Fibroblast of mammary gland (primary cell): Measurements from ENCODE around the gene NPAS4.

ENCODE experiments used
- DNase-seq: peaks from one replicate; pipeline ENCODE4 v3.0.0-alpha.2; 2010; ENCODE audit warnings: low read depth
- H3K4me3 ChIP-seq: 2 replicates; pipeline ENCODE4 v1.5.1; 2011; ENCODE audit warnings: low read depth, mild to moderate bottlenecking, low read length, moderate library complexity; ENCODE audit not compliant: control insufficient read depth
- TF ChIP-seq, protein P1 (sequence below): conservative IDR thresholded peaks from 2 replicates; pipeline ENCODE4 v1.5.1; 2011; ENCODE audit warnings: low read depth, low read length, inconsistent platforms; ENCODE audit not compliant: control insufficient read depth, insufficient read depth

NPAS4 gene

GRCh38 chr11:66417000-66417399 is 3.8 kb upstream of the NPAS4 start:
- DNase-seq = no peak
- TF ChIP-seq, protein P1, sequence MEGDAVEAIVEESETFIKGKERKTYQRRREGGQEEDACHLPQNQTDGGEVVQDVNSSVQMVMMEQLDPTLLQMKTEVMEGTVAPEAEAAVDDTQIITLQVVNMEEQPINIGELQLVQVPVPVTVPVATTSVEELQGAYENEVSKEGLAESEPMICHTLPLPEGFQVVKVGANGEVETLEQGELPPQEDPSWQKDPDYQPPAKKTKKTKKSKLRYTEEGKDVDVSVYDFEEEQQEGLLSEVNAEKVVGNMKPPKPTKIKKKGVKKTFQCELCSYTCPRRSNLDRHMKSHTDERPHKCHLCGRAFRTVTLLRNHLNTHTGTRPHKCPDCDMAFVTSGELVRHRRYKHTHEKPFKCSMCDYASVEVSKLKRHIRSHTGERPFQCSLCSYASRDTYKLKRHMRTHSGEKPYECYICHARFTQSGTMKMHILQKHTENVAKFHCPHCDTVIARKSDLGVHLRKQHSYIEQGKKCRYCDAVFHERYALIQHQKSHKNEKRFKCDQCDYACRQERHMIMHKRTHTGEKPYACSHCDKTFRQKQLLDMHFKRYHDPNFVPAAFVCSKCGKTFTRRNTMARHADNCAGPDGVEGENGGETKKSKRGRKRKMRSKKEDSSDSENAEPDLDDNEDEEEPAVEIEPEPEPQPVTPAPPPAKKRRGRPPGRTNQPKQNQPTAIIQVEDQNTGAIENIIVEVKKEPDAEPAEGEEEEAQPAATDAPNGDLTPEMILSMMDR = no peak
- H3K4me3 ChIP-seq = no peak overlapping the region

DNA sequence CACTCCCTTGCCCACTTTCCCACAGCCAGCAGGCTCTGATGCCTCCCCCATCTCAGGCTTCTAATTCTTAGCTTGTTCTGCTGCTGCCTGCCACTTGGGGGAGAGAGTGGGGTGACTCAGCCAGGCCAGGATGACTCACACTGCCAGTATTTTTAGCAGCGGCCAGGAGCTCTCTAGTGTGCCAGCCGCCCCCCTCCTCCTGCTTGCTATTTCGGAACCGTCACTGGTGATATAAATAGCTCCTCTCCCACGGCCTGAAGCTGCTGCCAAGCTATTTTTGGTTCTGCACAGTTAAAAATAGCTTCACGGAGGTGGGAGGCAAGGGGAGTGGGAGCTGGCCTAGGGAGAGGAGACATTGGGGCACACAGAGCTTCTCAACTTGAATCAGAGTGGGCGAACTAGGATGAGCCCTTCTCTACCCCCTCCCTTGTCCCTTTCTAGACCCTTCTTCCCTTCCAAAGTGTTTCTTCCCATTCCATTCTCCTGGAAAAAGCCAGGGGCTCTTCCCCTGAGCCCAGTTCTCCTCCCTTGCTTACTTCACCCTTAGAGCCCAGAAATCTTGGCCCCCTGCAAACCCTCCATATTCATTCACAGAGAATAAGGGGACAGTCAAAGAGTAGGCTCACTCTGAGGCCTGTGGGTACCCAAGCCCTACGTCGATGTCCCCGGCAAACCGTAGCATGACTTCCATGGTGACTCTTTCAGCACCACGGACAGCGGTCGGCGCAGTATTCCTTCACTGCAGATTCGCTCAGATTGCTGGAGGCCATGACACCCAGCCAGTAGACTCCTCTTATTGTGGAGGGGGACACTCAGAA is 2.5 kb upstream of the NPAS4 start:
- peak; percentile 94 for DNase-seq
- H3K4me3 ChIP-seq = no peak overlapping the region
- TF ChIP-seq, protein P1 = peak; percentile 54

- DNase-seq = no peak
- no peak overlapping the region for H3K4me3 ChIP-seq
- TF ChIP-seq, protein P1 = no peak
These were observed 1.9 kb upstream of the NPAS4 start for GRCh38 chr11:66418986-66419308.

GRCh38 chr11:66419825-66420224 is 1.0 kb upstream of the NPAS4 start:
- H3K4me3 ChIP-seq = no peak overlapping the region
- no peak for DNase-seq
- TF ChIP-seq, protein P1 = no peak

GRCh38 chr11:66421492-66422205 is 814 bp downstream of the NPAS4 start:
- peak; percentile 86 for DNase-seq
- no peak overlapping the region for H3K4me3 ChIP-seq
- TF ChIP-seq, protein P1 = no peak

DNA sequence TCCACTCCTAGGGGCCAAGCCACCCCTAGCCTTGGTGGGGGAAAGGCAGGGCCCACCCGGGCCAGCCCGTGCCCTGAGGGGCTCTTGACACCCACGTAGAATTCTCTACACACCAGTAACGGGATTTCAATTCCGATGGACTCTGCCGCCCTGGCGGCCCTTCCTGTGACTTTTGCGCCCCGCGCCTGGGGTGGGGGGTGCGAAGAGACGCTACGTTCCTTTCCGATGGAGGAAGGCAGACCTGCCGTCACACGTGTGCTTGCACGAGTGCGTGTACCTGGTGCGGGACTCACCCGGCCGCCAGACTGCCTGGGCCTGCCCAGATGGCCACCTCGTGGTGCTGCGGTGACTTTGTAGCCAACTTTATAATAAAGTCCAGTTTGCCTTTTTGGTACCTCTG is 5.5 kb downstream of the NPAS4 start:
- H3K4me3 ChIP-seq = no peak overlapping the region
- TF ChIP-seq, protein P1 = no peak
- no peak for DNase-seq
